GM12878 (cell line): ENCODE data around the gene GADL1.

ENCODE experiments used
- POLR2A ChIP-seq: IDR thresholded peaks from 2 replicates; pipeline ENCODE4 v1.6.1; 2011; ENCODE audit warnings: low read depth, mild to moderate bottlenecking, low read length
- TF ChIP-seq, protein P1 (sequence below), 3 experiments: IDR thresholded peaks in 2 of 3; conservative IDR thresholded peaks in 1 of 3; 2 replicates each; pipeline ENCODE4 v1.5.1; 2011; ENCODE audit warnings: low read depth in 3 of 3, low read length in 3 of 3, mild to moderate bottlenecking in 3 of 3, control low read depth in 2 of 3, moderate library complexity in 2 of 3, inconsistent platforms in 1 of 3, mixed read lengths in 1 of 3; ENCODE audit not compliant: control insufficient read depth in 2 of 3, insufficient read depth in 1 of 3; ENCODE audit errors: extremely low read depth in 1 of 3

DNA sequence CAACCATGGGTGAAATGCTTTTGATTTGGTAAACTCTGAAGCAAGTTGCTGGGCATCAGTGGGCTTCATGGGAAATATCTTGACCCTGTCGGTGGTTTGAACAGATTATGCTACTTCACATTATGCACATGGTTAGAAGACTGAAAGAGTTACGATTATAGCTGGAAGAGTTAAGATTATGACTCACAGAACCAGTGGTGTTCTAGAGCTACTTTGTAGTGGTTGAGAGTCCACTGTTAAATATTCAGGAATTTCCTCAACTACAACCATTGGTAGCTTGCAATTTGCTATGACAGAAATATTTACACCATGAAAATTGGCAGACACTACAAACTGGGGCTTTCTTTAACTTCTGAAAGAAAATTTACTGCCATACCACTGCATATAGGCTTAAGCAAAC, 99.3 kb downstream of the GADL1 start:
- TF ChIP-seq, protein P1, sequence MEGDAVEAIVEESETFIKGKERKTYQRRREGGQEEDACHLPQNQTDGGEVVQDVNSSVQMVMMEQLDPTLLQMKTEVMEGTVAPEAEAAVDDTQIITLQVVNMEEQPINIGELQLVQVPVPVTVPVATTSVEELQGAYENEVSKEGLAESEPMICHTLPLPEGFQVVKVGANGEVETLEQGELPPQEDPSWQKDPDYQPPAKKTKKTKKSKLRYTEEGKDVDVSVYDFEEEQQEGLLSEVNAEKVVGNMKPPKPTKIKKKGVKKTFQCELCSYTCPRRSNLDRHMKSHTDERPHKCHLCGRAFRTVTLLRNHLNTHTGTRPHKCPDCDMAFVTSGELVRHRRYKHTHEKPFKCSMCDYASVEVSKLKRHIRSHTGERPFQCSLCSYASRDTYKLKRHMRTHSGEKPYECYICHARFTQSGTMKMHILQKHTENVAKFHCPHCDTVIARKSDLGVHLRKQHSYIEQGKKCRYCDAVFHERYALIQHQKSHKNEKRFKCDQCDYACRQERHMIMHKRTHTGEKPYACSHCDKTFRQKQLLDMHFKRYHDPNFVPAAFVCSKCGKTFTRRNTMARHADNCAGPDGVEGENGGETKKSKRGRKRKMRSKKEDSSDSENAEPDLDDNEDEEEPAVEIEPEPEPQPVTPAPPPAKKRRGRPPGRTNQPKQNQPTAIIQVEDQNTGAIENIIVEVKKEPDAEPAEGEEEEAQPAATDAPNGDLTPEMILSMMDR (IDR thresholded peaks at IDR 0.05 in 2 of 3, conservative IDR thresholded peaks at IDR 0.05 in 1 of 3; ENCODE audit: control insufficient read depth in 2 of 3, extremely low read depth in 1 of 3, insufficient read depth in 1 of 3, low read depth in 3 of 3, low read length in 3 of 3): no peak
- no peak for TF ChIP-seq POLR2A
